K562 (cell line): Measurements from ENCODE around the gene SMIM12. TPM values are rescaled to one million over a fixed set of nuclear protein-coding genes. Genes with fewer than 3 reads are reported as not detected.

Experiments
- ARID3B ChIP-seq: fragments of 250-450 bp; sonication (Bioruptor Pico); IDR thresholded peaks from 2 replicates; pipeline ENCODE4 v1.4.0; 2020; ENCODE audit warnings: borderline replicate concordance
- C11orf30 ChIP-seq: fragments of 450-650 bp; IDR thresholded peaks from 2 replicates; pipeline ENCODE4 v1.6.1; 2016; ENCODE audit warnings: low read depth, mild to moderate bottlenecking
- CSDE1 ChIP-seq, 2 experiments: fragments of 450-650 bp; IDR thresholded peaks; 2 replicates each; pipeline ENCODE4 v1.6.1; 2016; ENCODE audit warnings: mild to moderate bottlenecking in 1 of 2
- EGR1 ChIP-seq: fragments of 450-650 bp; conservative IDR thresholded peaks from 2 replicates; pipeline ENCODE4 v1.6.1; 2017; ENCODE audit warnings: mild to moderate bottlenecking
- ELK1 ChIP-seq: sonication (generic); formaldehyde crosslinking; IDR thresholded peaks from 2 replicates; pipeline ENCODE4 v1.8.1; 2022; ENCODE audit warnings: missing genetic modification reagents
- FOXK2 ChIP-seq, 2 experiments: fragments of 450-650 bp; IDR thresholded peaks in 1 of 2; conservative IDR thresholded peaks in 1 of 2; 2 replicates each; pipeline ENCODE4 v1.6.1; 2016; ENCODE audit warnings: low read depth in 2 of 2, mild to moderate bottlenecking in 1 of 2
- GATAD2B ChIP-seq: fragments of 450-650 bp; IDR thresholded peaks from 2 replicates; pipeline ENCODE4 v1.6.1; 2017; ENCODE audit warnings: mild to moderate bottlenecking, borderline replicate concordance
- ILF3 ChIP-seq: fragments of 450-650 bp; IDR thresholded peaks from 2 replicates; pipeline ENCODE4 v1.6.1; 2018; ENCODE audit warnings: antibody characterized with exemption, mild to moderate bottlenecking, moderate library complexity, borderline replicate concordance
- NFXL1 ChIP-seq: fragments of 450-650 bp; formaldehyde crosslinking; IDR thresholded peaks from 2 replicates; pipeline ENCODE4 v1.4.0; 2021; ENCODE audit warnings: mild to moderate bottlenecking
- RHOXF2B ChIP-seq: fragments of 250-450 bp; sonication (Bioruptor Pico); conservative IDR thresholded peaks from 2 replicates; pipeline ENCODE4 v1.5.1; 2021
- SUPT5H ChIP-seq: fragments of 450-650 bp; IDR thresholded peaks from 2 replicates; pipeline ENCODE4 v1.6.1; 2016
- TAF15 ChIP-seq: fragments of 200-400 bp; formaldehyde crosslinking; IDR thresholded peaks from 2 replicates; pipeline ENCODE4 v1.6.1; 2017; ENCODE audit warnings: mild to moderate bottlenecking, low read depth, low read length, moderate library complexity
- WHSC1 ChIP-seq: IDR thresholded peaks from one replicate; pipeline ENCODE4 v1.6.1; 2012; ENCODE audit warnings: low read length, control low read depth, inconsistent platforms
- XRCC5 ChIP-seq: fragments of 200-400 bp; formaldehyde crosslinking; IDR thresholded peaks from 2 replicates; pipeline ENCODE4 v1.6.1; 2017; ENCODE audit warnings: low read depth, mild to moderate bottlenecking, low read length
- ZNF239 ChIP-seq: fragments of 250-450 bp; sonication (Bioruptor Pico); IDR thresholded peaks from 2 replicates; pipeline ENCODE4 v1.4.0; 2020; ENCODE audit warnings: mild to moderate bottlenecking
- ZNF407 ChIP-seq: fragments of 450-650 bp; IDR thresholded peaks from 2 replicates; pipeline ENCODE4 v1.6.1; 2016; ENCODE audit warnings: low read depth
- ZNF41 ChIP-seq: fragments of 250-450 bp; sonication (Bioruptor Pico); conservative IDR thresholded peaks from 2 replicates; pipeline ENCODE4 v1.4.0; 2020; ENCODE audit warnings: mild to moderate bottlenecking
- ZNF57 ChIP-seq: fragments of 450-650 bp; formaldehyde crosslinking; IDR thresholded peaks from 2 replicates; pipeline ENCODE4 v1.4.0; 2020; ENCODE audit warnings: mild to moderate bottlenecking, moderate library complexity
- ZNF76 ChIP-seq: fragments of 250-450 bp; sonication (Bioruptor Pico); IDR thresholded peaks from 2 replicates; pipeline ENCODE4 v1.4.0; 2020; ENCODE audit warnings: mild to moderate bottlenecking, moderate library complexity, borderline replicate concordance
- polyA plus RNA-seq, 8 experiments: library from polyadenylated mRNA; depleted of rRNA in 4 of 8; stranded (reverse) in 5 of 8; unstranded in 3 of 8; fragments of >200 nt; fragmentation: Nextera tagmentation in 2 of 8; fragmentation: Illumina TruSeq in 1 of 8; extraction: Ambion mirVana in 2 of 8; extraction: Trizol in 1 of 8; gene quantifications; 2 replicates each; pipeline versions ENCODE4 v1.2.1 to v1.2.3, GENCODE V29; 2011 to 2014; ENCODE audit warnings: inconsistent platforms in 1 of 8, missing spikeins in 1 of 8
- total RNA-seq, 7 experiments: library from RNA; depleted of rRNA in 6 of 7; stranded (reverse); fragments of >200 nt in 6 of 7; fragmentation: Illumina TruSeq in 2 of 7; extraction: Trizol in 2 of 7; gene quantifications; 2 replicates each; pipeline versions ENCODE4 v1.2.1 to v1.2.3, GENCODE V29; 2011 to 2021; ENCODE audit warnings: low replicate concordance in 1 of 7

SMIM12 gene
- total and polyA plus RNA-seq, 9 of the 15 experiments (the other 6 are each of a cell fraction or from before 2014, with no cell fraction given): 51.7 to 112 (median 63.9) TPM

GRCh38 chr1:34852677-34853217 is 6.8 kb downstream of the SMIM12 start (continued):
- TF ChIP-seq ZNF41 (no peak), NFXL1 (CRISPR knock-in tag) (no peak), C11orf30 (0 out of 2 replicates have a peak, but pooled peaks have one; percentile 13), CSDE1 (IDR thresholded peaks at IDR 0.05) (no peak), TAF15 (no peak), ZNF239 (CRISPR knock-in tag) (no peak), GATAD2B (no peak), ILF3 (0 out of 2 replicates have a peak, but pooled peaks have one; percentile 53), ZNF407 (peak; percentile 62; the same call in 1 of the 2 replicates), WHSC1 (no peak), SUPT5H (peak; percentile 29; the same call in 1 of the 2 replicates), XRCC5 (peak; percentile 95; the same call in 1 of the 2 replicates), RHOXF2B (CRISPR knock-in tag) (no peak), ZNF57 (CRISPR knock-in tag) (no peak), EGR1 (no peak), ZNF76 (no peak), FOXK2 (conservative IDR thresholded peaks at IDR 0.05 in 1 of 2, IDR thresholded peaks at IDR 0.05 in 1 of 2; ENCODE audit: low read depth in 2 of 2) (no peak), ARID3B (no peak), ELK1 (no peak)
